HG02623 (cell line): ENCODE measurements around the gene NOL11.
"Not testable (repeated sequence)": the region's sequence is repeated elsewhere in the genome, so short reads cannot be mapped to it uniquely, and the experiment has no call there.

ENCODE experiments used
- ATAC-seq: cut with Tn5 transposase; IDR thresholded peaks from one replicate; pipeline ENCODE4 v1.9.1; 2021; ENCODE audit warnings: moderate library complexity; ENCODE audit not compliant: unreplicated experiment

NOL11 gene

DNA sequence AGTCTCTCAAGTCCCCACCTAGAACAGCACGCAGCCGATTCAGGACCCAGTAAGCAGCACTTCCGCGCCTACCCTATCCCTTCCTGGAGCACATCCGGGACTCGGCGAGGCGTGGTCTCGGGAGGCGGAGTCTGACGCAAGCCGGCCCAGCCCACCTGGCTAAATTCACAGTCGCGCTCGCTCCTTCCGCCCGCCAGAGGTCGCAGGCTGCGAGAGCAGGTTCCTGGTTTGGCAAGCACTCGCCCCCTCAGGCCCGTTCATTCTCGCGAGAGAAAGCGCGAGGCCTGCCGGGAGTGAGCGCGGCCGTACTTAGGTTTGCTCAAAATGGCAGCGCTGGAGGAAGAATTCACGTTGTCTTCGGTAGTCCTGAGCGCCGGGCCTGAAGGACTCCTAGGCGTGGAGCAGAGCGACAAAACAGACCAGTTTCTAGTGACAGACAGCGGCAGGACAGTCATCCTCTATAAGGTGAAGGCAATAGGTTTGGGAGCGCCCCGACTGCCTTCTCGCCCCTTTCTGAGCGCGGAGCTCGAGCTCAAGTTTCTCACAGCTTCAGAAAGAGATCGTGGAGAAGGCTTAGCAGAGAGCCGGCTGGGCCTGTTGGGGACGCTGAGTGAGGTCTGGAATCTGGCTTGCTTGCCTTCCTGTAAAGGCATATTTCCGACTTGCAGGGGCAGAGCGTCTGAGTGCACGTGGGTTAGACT lies at the start of gene NOL11:
Gene NOL11 (plus strand): TSS at position 313 of the 701 bp plus-strand sequence. CDS start 12 bp downstream, at position 325.
- ATAC-seq, result peak; percentile 91

- ATAC-seq, result no peak
Observed at GRCh38 chr17:67671493-67671892, 46.2 kb upstream of the NOL11 start.

- ATAC-seq, result no peak
Observed at GRCh38 chr17:67672592-67673335, 45.0 kb upstream of the NOL11 start.

GRCh38 chr17:67675481-67675880 lies 42.3 kb upstream of the NOL11 start:
- no peak for ATAC-seq

DNA sequence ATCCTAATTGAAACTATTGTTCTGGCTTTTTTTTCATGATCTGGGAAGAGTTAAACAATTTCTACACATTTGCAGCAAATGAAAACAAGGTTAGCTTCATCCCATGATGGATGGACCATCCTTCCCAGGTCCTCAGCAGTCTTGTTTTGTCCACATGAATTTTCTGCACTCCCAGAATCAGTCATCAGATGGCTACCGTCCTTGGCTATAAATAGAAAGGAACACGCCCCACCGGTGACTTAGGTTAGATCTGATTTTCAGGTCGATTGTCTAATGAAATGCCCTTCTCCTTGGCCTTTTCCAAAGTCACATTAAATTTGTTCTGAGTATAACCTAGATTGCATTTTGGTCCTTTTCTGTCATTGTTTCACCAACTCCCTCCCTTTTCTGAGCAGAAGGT lies 41.4 kb upstream of the NOL11 start:
- no peak for ATAC-seq

DNA sequence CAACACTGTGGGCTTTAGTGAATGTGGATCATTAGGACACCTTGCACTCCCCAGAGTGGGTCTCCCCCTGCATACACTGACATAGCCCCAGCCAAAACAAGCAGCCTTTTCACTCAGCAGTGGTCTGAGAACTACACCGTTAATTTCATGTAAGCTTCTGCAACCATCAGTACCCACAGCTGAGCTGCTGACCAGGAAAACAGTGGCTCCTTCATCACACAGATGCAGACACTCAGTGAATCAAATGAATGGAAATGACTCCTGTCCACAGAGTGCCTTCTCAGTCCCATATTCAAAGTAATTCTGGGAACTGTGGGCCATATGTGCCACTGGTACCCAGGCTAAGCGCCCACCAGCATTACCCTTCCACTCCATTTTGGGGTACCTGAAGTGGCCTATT lies 39.3 kb upstream of the NOL11 start:
- ATAC-seq, result no peak

GRCh38 chr17:67679225-67679624 lies 38.5 kb upstream of the NOL11 start:
- ATAC-seq, result no peak

GRCh38 chr17:67679721-67680120 lies 38.0 kb upstream of the NOL11 start:
- no peak for ATAC-seq

DNA sequence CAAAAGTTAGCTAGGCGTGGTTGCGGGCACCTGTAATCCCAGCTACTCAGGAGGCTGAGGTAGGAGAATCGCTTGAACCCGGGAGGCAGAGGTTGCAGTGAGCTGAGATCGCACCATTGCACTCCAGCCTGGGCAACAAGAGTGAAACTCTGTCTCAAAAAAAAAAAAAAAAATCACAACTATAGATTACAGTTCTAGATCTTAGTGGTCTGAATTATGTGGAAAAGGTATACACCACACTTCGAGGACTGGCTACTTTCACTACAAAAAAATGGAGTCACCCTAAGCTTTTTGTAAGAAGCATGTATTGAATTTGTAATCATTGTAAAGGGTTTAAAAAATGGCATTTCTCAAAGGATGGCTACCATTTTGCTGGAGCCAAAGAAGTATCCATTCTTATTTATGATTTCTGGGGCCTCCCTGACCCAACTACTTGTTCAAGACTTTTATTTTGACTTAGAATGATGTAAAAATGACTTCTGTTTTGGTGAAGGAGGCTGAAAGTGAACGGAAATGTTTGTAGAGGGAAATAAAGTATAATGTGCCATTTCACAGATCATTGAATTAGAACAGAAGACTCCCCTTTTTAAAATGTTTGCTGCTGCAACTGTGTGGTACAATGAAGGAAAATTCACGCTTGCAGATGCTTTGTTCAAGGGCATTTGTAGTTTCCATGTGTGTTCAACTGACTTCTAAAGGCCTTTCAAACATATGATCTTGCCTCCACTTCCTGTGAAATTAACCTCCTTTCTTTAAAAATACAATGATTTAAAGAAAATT lies 37.1 kb upstream of the NOL11 start:
- no peak for ATAC-seq

DNA sequence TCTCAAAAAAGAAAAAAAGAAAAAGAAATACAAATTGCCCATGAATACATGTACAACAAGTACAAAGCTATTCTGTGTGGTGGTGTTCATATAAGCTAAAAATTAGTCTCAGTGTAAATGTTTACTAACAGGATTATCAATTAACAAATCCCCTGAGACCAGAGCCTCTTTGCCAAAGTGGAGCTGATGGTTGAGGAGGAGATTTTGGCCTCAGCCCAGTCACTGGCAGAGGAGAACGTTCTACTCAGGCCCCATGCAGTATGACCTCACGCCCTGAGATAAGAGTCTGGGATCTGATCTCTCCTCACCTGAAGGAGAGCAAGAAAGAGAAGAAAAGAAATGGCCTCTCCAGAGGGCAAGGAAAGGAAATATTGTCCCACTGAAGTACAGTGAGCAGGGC lies 35.5 kb upstream of the NOL11 start:
- ATAC-seq, result no peak

GRCh38 chr17:67685351-67685750 lies 32.4 kb upstream of the NOL11 start:
- no peak for ATAC-seq

GRCh38 chr17:67686241-67686640 lies 31.5 kb upstream of the NOL11 start:
- ATAC-seq, result no peak

GRCh38 chr17:67687511-67687910 lies 30.2 kb upstream of the NOL11 start:
- no peak for ATAC-seq

DNA sequence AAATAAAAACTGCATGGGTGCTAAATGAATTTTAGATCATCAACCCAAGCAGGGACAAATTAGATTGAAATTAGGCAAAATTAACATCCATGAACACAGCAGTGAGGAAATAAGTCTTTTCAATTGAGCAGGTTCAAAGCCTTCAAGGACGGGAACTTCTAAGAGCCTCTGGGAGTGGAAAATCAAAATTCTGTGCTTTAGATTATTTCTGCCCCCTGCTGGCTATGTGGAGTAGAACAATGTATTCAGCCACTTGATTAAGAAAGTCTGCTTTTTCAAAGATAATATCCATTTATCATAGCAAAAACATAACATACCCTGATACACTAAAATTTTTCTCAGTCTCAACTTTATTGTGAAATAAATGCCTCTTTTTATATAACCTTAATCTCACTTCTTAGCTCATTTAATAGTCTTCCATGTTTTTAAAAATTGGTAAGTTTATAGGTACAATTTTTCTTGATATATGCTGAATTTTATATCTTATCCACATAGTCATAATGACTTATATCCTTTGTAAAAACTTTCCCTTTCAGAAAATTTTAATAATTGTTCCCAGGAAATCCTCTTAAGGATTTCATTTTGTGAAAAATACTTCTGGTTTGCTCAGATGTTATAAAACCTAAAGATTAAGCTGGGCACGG lies 28.1 kb upstream of the NOL11 start:
- ATAC-seq, result no peak

GRCh38 chr17:67693811-67694210 lies 23.9 kb upstream of the NOL11 start:
- no peak for ATAC-seq

DNA sequence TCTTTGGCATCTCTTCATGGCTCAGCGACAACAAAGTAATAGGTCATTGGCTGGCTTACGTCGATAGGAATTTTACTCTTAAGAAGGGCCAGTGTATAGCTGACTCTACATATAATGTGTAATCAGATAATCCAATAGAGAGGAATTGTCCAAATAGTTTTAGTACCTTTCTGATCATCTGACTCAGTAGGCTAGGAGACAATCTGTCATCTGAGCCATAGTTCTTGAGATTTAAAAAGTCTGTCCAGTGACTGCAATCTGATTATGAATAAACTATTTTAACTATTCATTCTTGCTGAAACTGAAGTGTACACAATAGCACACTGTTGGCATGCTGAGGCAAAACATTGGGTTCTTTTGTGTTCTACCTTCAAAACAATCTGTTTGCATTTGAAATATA lies 21.4 kb upstream of the NOL11 start:
- ATAC-seq, result no peak

DNA sequence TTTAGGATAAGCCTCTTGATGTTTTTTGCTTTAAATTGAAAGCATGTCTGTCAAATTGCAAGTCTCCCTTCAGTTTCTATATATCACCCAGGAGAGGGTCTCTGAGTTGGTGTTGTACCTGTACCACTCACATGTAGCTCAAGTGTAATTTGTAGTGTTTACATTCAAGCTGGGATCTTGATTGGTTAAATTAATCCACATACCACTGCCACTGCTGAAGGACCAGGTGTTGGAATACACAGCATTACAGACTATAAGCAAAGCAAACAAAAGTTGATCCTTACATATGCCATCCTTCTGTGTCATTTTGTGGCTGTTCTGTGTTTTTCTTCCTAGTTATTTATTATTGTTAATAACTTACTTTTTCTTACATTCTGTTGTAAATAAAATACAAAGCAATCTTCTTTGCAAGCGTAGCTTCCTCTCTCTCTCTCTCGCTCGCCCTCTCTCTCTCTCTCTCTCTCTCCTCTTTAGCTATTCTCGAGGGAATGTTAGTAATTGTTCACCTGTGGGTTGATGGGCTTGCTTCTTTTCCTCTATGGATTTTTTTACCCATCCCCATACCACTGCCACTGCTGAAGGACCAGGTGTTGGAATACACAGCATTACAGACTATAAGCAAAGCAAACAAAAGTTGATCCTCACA lies 20.8 kb upstream of the NOL11 start:
- no peak for ATAC-seq

DNA sequence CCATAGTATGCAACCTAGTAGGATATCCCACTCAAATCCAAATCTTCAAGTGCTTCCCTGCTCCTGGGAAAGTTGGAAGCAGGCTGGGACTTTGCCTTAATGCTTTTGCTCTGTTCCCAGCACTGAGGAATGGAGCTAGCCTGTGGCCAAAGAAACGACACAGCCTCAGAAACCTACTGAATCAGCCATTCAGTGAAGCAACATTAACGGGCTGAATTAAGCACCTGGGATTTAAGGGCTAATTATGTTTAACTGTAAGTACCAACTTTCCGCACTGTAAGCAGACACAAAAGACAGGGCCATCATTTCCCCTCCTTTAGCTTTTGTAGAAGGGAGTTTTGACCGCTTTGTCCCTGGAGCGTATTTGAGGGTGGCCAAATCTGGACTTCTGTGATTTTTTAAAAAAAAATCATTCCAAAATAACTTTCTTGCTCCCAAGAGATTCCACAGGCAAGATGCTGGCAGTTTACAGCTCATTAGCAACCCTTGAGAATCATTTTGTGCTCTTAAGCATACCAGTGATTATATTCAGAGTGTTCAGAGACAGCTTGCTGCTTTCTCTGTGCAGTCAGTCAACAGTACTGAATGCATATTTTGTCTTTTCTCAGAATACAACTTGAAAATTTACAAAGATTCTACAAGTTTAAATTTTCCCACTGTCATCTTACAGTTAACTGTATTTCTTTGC lies 17.6 kb upstream of the NOL11 start:
- no peak for ATAC-seq

GRCh38 chr17:67700725-67701119 lies 17.0 kb upstream of the NOL11 start:
- ATAC-seq, result no peak

DNA sequence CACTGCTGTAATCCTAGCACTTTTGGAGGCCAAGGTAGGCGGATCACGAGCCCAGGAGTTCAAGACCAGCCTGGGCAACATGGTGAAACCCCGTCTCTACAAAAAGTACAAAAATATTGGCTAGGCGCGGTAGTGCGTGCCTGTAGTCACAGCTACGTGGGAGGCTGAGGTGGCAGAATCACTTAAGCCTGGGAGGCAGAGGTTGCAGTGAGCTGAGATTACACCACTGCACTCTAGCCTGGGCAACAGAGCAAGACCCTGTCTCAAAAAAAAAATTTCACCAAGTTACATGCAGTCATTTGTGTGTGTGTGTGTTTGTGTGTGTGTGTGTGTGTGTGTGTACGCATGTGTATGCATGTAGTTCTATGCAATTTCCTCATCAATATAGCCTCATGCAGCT lies 14.9 kb upstream of the NOL11 start:
- not testable (repeated sequence) for ATAC-seq
